Neural cell (in vitro differentiated cells): ENCODE data around the gene NUBPL. TPM values are rescaled to one million over a fixed set of nuclear protein-coding genes. Genes with fewer than 3 reads are reported as not detected.

Experiments used
- H2AFZ ChIP-seq: fragments of 200-600, 300-800 bp; sonication (generic), shearing (Covaris generic); 2 replicates; pipeline ENCODE4 v1.6.0; 2014; ENCODE audit warnings: low read depth, mild to moderate bottlenecking, antibody characterized with exemption, low read length, moderate library complexity
- H3F3A ChIP-seq: fragments of 200-600 bp; shearing (Covaris generic); 2 replicates; pipeline ENCODE4 v1.6.1; 2016; ENCODE audit warnings: mild to moderate bottlenecking, moderate library complexity, mixed read lengths, antibody characterized with exemption, low read length; ENCODE audit not compliant: insufficient read depth, poor library complexity, severe bottlenecking
- H3K27ac ChIP-seq: fragments of 200-600, 300-800 bp; sonication (generic), shearing (Covaris generic); 2 replicates; pipeline ENCODE4 v1.5.1; 2014; ENCODE audit warnings: mild to moderate bottlenecking, low read length, moderate library complexity
- H3K27me3 ChIP-seq: fragments of 300-800, 200-600 bp; sonication (generic), shearing (Covaris generic); 2 replicates; pipeline ENCODE4 v1.6.0; 2014; ENCODE audit warnings: mild to moderate bottlenecking, low read depth, low read length, moderate library complexity; ENCODE audit not compliant: insufficient read depth
- H3K36me3 ChIP-seq: fragments of 300-800, 200-600 bp; sonication (generic), shearing (Covaris generic); 2 replicates; pipeline ENCODE4 v1.5.1; 2014; ENCODE audit warnings: mild to moderate bottlenecking, antibody characterized with exemption, low read length, moderate library complexity; ENCODE audit not compliant: insufficient read depth
- H3K4me2 ChIP-seq: fragments of 300-800, 200-600 bp; sonication (generic), shearing (Covaris generic); 2 replicates; pipeline ENCODE4 v1.6.0; 2014; ENCODE audit warnings: mild to moderate bottlenecking, low read length
- H3K4me3 ChIP-seq: fragments of 300-800, 200-600 bp; sonication (generic), shearing (Covaris generic); 2 replicates; pipeline ENCODE4 v1.5.1; 2014; ENCODE audit warnings: mild to moderate bottlenecking, low read length, moderate library complexity
- H3K79me2 ChIP-seq: fragments of 200-600 bp; shearing (Covaris generic); replicated peaks from 2 replicates; pipeline ENCODE4 v1.6.0; 2014; ENCODE audit warnings: mild to moderate bottlenecking, low read length, moderate library complexity; ENCODE audit not compliant: insufficient read depth
- H3K9ac ChIP-seq: fragments of 300-800, 200-600 bp; sonication (generic), shearing (Covaris generic); 2 replicates; pipeline ENCODE4 v1.6.1; 2016; ENCODE audit warnings: mild to moderate bottlenecking, low read length, mixed read lengths
- H3K9me2 ChIP-seq: fragments of 200-600 bp; shearing (Covaris generic); 2 replicates; pipeline ENCODE4 v1.6.1; 2016; ENCODE audit warnings: mild to moderate bottlenecking, low read length, mixed read lengths; ENCODE audit not compliant: insufficient read depth
- H3K9me3 ChIP-seq: fragments of 200-600, 300-800 bp; sonication (generic), shearing (Covaris generic); 2 replicates; pipeline ENCODE4 v1.6.1; 2016; ENCODE audit warnings: mild to moderate bottlenecking, mixed run types, low read length, moderate library complexity, mixed read lengths
- H4K20me1 ChIP-seq: fragments of 200-600 bp; shearing (Covaris generic); 2 replicates; pipeline ENCODE4 v1.6.1; 2016; ENCODE audit warnings: mild to moderate bottlenecking, mixed run types; ENCODE audit not compliant: insufficient read depth
- CTCF ChIP-seq: fragments of 450-650 bp; IDR thresholded peaks from 2 replicates; pipeline ENCODE4 v1.5.1; 2014; ENCODE audit warnings: antibody characterized with exemption, mild to moderate bottlenecking, moderate library complexity; ENCODE audit not compliant: poor library complexity, severe bottlenecking
- EP300 ChIP-seq: fragments of 450-650 bp; conservative IDR thresholded peaks from 2 replicates; pipeline ENCODE4 v1.6.1; 2014; ENCODE audit warnings: antibody characterized with exemption, mild to moderate bottlenecking, moderate library complexity; ENCODE audit not compliant: poor library complexity, severe bottlenecking
- EZH2 ChIP-seq: fragments of 200-600, 300-800 bp; shearing (Covaris generic), sonication (generic); IDR thresholded peaks from 2 replicates; pipeline ENCODE4 v1.6.1; 2014; ENCODE audit warnings: antibody characterized with exemption, low read length, borderline replicate concordance, mild to moderate bottlenecking; ENCODE audit not compliant: insufficient read depth, poor library complexity, severe bottlenecking
- MXI1 ChIP-seq: fragments of 450-650 bp; conservative IDR thresholded peaks from 2 replicates; pipeline ENCODE4 v1.6.1; 2014; ENCODE audit warnings: antibody characterized with exemption, mild to moderate bottlenecking; ENCODE audit not compliant: poor library complexity, severe bottlenecking
- POLR2AphosphoS5 ChIP-seq: IDR thresholded peaks from 2 replicates; pipeline ENCODE4 v1.6.1; 2012
- RAD21 ChIP-seq: fragments of 450-650 bp; conservative IDR thresholded peaks from 2 replicates; pipeline ENCODE4 v1.6.1; 2014; ENCODE audit warnings: antibody characterized with exemption, mild to moderate bottlenecking, moderate library complexity
- REST ChIP-seq: IDR thresholded peaks from 2 replicates; pipeline ENCODE4 v1.6.1; 2012; ENCODE audit warnings: borderline replicate concordance
- SMC3 ChIP-seq: fragments of 450-650 bp; conservative IDR thresholded peaks from 2 replicates; pipeline ENCODE4 v1.6.1; 2014; ENCODE audit warnings: antibody characterized with exemption, mild to moderate bottlenecking, moderate library complexity; ENCODE audit not compliant: poor library complexity
- TAF1 ChIP-seq: IDR thresholded peaks from 2 replicates; pipeline ENCODE4 v1.6.1; 2012; ENCODE audit warnings: low read depth
- polyA plus RNA-seq: library from polyadenylated mRNA; depleted of rRNA; stranded (reverse); fragments of >200 nt; gene quantifications from 2 replicates; pipeline ENCODE4 v1.2.3, GENCODE V29; 2014

NUBPL gene
- polyA plus RNA-seq, 1 donor from 2014 or later, result 3.1 TPM

GRCh38 chr14:31559939-31560338 lies 1.3 kb upstream of the NUBPL start:
- Histone ChIP-seq H3K9me2 (no peaks in the 10 kb centered on the region), H4K20me1 (no peaks in the 10 kb centered on the region), H3K27ac (no peak overlapping the region), H3K4me3 (no peak overlapping the region), H3K9me3 (peaks cover 4% of the 10 kb centered on the region), H3K36me3 (no peaks in the 10 kb centered on the region), H3K27me3 (no peaks in the 10 kb centered on the region), H3K9ac (no peak overlapping the region), H2AFZ (no peak overlapping the region), H3K79me2 (no peaks in the 10 kb centered on the region), H3F3A (no peaks in the 10 kb centered on the region), H3K4me2 (no peak overlapping the region)
- no peak for TF ChIP-seq POLR2AphosphoS5
- TF ChIP-seq EP300, result no peak
- no peak for TF ChIP-seq CTCF
- TF ChIP-seq MXI1, result no peak
- TF ChIP-seq EZH2, result no peak
- TF ChIP-seq SMC3, result no peak
- no peak for TF ChIP-seq REST
- no peak for TF ChIP-seq TAF1
- TF ChIP-seq RAD21, result no peak

GRCh38 chr14:31560759-31561154 lies 447 bp upstream of the NUBPL start:
- Histone ChIP-seq H3F3A (no peaks in the 10 kb centered on the region), H3K4me2 (peak overlapping the region; percentile 35), H3K4me3 (peak overlapping the region; percentile 67), H3K9me3 (peaks cover 4% of the 10 kb centered on the region), H3K27ac (peak overlapping the region; percentile 64), H3K9me2 (no peaks in the 10 kb centered on the region), H2AFZ (peak overlapping the region; percentile 68), H3K79me2 (no peaks in the 10 kb centered on the region), H3K27me3 (no peaks in the 10 kb centered on the region), H3K36me3 (no peaks in the 10 kb centered on the region), H3K9ac (peak overlapping the region; percentile 69), H4K20me1 (no peaks in the 10 kb centered on the region)
- TF ChIP-seq EZH2 (no peak), RAD21 (no peak), CTCF (no peak), EP300 (no peak), TAF1 (no peak), SMC3 (no peak), POLR2AphosphoS5 (no peak), REST (no peak), MXI1 (no peak)
